HG03354 (cell line): Measurements from ENCODE around the gene SESN2.
A peak's percentile ranks its signal among the peaks of the same experiment; 100 is the strongest.

Experiments used
- ATAC-seq: cut with Tn5 transposase; IDR thresholded peaks from one replicate; pipeline ENCODE4 v1.9.1; 2021; ENCODE audit warnings: mild to moderate bottlenecking; ENCODE audit not compliant: unreplicated experiment, poor library complexity, severe bottlenecking

The SESN2 gene

DNA sequence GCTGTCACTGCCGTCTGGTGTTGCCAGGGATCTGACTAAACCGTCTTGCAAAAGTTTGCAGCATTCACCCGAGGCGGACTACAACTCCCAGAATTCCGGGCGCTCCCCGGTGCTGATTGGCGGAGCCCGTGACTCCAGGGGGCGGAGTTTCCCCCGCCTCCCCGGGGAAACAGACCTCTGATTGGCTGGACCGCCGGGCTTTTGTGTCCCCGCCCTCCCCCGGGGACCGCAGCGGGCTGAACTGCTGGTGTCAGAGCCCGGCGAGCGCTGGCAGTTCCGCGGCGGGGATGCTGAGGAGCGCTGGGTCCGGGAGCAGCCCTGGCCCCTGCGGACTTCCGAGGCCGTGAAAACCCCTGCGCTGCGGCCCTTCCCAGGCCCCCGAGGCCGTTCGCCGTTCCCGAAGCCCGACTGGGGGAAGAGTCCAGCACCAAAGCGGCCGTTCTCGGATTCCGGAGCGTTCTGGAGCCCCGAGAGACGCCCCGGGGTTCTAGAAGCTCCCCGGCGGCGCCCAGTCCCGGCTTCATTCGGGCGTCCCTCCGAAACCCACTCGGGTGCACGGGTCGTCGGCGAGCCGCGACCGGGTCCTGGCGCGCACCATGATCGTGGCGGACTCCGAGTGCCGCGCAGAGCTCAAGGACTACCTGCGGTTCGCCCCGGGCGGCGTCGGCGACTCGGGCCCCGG, at the start of gene SESN2:
TSS of gene SESN2 (plus strand) at position 267 of the 682 bp plus-strand sequence. CDS start at position 597, 330 bp downstream.
- ATAC-seq = peak; percentile 93

- no peak for ATAC-seq
Observed at GRCh38 chr1:28209700-28210099, 49.6 kb upstream of the SESN2 start.

DNA sequence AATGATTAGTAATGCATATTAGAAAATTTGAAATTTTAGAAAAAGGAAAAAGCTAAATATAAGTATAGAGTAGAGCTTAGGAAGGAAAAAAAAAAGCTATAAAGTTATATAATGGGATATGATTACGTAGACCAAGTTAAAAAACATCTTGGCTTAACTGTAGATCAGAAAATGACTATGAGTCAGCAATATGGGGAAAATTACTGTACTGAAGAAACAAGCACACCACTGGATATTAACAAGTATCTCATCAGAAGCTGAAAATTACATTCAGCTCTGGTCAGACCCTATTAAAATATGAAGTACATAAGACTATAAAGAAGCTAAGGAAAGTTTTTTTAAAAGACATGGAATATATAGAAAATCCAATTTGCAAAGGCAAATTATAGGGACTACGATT, 46.0 kb upstream of the SESN2 start:
- no peak for ATAC-seq

DNA sequence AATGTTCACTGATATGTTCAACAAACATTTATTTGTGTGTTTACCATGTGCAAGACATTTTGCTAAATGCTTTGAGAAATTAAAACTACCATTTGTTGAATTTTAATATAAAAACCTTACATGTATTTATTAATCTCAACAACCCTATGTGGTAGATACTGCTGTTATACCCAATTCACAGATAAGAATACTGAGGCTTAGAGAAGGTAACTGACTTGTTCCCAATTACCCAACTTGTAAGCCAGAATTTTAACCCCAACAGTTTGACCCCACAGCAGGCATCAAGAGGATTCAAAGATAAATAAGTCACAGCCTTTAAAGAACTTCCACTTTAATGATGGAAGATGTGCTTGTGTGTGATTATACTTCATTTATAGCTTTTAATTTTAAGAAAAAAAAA, 30.2 kb upstream of the SESN2 start:
- ATAC-seq = no peak

- ATAC-seq = no peak
Observed at GRCh38 chr1:28229996-28230395, 29.3 kb upstream of the SESN2 start.

DNA sequence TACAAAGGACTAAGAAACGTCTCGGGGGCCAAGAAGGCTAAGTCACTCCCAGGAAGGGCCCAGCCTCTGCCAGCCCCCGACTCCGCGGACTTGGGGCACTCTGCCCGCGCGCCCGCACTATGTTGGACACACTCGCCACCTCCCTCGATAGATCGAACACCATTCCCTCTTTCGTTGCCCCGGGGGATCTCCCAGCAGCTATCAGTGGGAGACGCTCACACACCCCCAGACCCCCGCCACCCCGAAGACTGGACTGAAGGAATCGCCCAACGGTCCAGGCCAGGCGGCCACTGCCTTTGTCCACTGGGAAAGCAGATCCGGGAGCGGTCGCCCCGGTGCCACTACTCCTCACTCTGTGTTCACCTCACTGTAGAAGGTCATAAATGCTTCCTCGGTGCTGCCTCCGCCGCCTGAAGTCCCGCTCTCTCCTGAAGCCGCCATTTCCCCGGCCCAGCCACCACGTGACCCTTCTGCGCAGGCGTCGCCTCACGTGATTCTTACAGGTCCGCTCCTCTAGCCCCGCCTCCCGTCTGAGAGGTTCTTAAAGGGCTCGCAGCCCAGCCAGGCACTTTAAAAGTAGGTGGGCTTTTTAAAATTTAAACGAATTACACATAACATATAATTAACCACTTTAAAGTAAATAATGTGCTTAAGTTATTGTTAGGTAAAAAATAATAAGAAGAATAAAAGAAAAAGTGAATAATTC, 26.6 kb upstream of the SESN2 start, which contains the start of gene DNAJC8:
TSS of gene DNAJC8 (minus strand) at position 472 of the 706 bp plus-strand sequence. CDS start at position 441, 31 bp downstream.
- ATAC-seq = peak; percentile 63

DNA sequence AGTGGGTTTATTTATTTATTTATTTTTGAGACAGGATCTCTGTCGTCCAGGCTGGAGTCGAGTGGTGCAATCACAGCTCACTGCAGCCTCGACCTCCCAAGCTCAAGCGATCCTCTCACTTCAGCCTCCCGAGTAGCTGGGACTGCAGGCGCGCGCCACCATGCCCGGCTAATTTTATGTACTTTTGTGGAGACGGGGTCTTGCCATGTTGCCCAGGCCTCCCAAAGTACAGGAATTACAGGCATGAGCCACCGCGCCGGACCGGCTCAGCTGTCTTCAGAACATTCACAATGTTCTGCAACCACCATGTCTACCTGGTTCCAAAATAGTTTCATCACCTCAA, 26.1 kb upstream of the SESN2 start:
- ATAC-seq = no peak

- peak; percentile 92 for ATAC-seq
Observed at GRCh38 chr1:28235755-28236655, 23.3 kb upstream of the SESN2 start, which contains the start of gene ATP5IF1. TSS of gene ATP5IF1 (plus strand) at chr1:28236124. CDS start at chr1:28236184, 60 bp downstream.

DNA sequence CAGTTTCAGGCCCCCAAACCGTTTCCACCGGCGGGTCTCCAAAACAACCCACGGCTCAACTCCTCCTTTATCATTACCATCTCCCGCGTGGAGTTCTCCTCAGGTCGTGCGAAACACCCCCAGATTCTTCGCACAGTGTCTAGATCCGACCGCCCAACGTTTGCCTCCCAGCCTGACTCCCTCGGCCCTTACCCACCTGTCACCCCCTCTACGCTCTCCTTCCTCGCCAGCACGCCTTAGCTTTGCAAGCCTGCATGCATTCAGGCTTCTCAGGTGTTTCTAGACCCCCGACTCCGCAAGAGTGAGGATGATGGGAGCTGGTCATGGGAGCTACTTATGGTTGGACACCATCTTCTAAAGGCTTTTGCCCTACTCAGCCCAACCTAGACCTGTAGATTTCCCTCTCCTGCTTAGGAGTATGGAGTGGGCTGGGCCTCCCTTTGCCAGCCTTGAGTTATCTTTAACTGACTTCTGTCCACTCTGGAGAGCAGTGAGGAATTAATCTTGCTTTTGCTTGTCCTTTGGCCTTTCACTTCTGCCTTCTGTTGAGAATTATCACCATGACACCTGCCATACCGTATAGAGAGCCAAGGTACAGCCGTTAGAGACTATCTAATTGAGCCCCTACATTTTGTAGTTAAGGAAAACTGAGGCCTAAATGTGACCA, 22.5 kb upstream of the SESN2 start:
- no peak for ATAC-seq

DNA sequence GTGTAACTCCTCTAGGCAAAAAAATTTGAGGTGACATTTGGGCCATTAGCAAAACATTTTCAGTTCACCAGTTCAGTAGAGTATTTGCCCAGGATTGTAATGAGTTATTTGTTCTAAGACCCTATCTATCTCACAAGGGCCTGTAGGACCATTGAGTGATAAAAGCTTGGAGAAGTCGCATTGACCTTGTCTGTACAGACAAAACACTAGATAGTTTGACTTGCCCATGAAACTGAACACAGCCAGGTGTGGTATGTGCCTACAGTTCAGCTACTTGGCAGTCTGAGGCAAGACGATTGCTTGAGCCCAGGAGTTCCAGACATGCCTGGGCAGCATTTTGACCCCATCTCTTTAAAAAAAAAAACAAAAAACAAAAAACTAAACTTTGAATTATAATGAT, 20.3 kb upstream of the SESN2 start:
- ATAC-seq = no peak

- ATAC-seq = no peak
Observed at GRCh38 chr1:28240024-28240423, 19.3 kb upstream of the SESN2 start.

DNA sequence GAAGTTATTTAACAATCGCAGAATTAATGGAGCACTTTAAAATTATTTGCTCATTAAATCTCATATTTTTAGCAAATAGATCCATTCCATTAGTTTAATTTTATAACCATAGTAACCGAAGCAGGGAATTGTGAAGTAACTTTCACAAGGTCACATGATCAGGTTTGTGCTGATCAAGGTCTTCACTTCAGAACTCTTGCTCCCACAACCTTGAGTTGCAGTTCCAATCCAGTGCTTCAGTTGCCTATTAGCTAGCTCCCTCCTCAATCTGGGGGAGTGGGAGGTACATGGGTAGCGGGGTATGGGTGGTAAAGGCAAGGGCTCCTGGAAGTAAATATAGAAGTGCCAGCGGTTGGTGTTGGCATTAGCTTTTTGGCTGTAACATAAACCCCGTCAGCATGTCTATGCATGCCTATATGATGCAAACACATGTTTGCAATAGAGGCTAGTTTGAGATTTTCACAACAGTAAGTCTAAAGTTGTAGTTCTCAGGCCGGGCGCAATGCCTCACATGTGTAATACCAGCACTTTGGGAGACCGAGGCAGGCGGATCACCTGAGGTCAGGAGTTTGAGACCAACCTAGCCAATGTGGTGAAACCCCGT, 17.6 kb upstream of the SESN2 start:
- ATAC-seq = no peak

- no peak for ATAC-seq
Observed at GRCh38 chr1:28243685-28244311, 15.5 kb upstream of the SESN2 start.

GRCh38 chr1:28244549-28245251, 14.6 kb upstream of the SESN2 start:
- ATAC-seq = peak; percentile 31

GRCh38 chr1:28246427-28246832, 12.9 kb upstream of the SESN2 start:
- ATAC-seq = peak; percentile 31

GRCh38 chr1:28247612-28248272, 11.6 kb upstream of the SESN2 start:
- no peak for ATAC-seq

GRCh38 chr1:28248273-28249012, 10.9 kb upstream of the SESN2 start:
- ATAC-seq = peak; percentile 22
